ENCODE data around the gene SERPINB6. TPM values are rescaled to one million over a fixed set of nuclear protein-coding genes. Genes with fewer than 3 reads are reported as not detected.

SERPINB6 gene
- total RNA-seq, 1 experiment from 2014 or later: 34.8 TPM

- no peak for DNase-seq (ENCODE audit: low spot score)
- intact Hi-C loops (cut with micrococcal nuclease; ENCODE audit: unreplicated experiment): loop anchor here (2.0 to 5.0 kb wide), 2 partner anchors 37 to 106 kb away; no protein-coding TSS in a partner anchor
- no peak overlapping the region for H3K27ac ChIP-seq (ENCODE audit: low read depth, low read length, poor library complexity, severe bottlenecking)
- BruUV-seq (replicated peaks): no TSS peak
- H3K4me3 ChIP-seq (ENCODE audit: low read depth, low read length, poor library complexity, severe bottlenecking): no peak overlapping the region
- H3K27me3 ChIP-seq (replicated peaks; ENCODE audit: insufficient read depth, low read depth, low read length, poor library complexity): no peaks in the 10 kb centered on the region
- TF ChIP-seq EZH2 (IDR thresholded peaks at IDR 0.05; ENCODE audit: borderline replicate concordance, low read depth, low read length, poor library complexity, severe bottlenecking): no peak
- TF ChIP-seq, protein P1, sequence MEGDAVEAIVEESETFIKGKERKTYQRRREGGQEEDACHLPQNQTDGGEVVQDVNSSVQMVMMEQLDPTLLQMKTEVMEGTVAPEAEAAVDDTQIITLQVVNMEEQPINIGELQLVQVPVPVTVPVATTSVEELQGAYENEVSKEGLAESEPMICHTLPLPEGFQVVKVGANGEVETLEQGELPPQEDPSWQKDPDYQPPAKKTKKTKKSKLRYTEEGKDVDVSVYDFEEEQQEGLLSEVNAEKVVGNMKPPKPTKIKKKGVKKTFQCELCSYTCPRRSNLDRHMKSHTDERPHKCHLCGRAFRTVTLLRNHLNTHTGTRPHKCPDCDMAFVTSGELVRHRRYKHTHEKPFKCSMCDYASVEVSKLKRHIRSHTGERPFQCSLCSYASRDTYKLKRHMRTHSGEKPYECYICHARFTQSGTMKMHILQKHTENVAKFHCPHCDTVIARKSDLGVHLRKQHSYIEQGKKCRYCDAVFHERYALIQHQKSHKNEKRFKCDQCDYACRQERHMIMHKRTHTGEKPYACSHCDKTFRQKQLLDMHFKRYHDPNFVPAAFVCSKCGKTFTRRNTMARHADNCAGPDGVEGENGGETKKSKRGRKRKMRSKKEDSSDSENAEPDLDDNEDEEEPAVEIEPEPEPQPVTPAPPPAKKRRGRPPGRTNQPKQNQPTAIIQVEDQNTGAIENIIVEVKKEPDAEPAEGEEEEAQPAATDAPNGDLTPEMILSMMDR (conservative IDR thresholded peaks at IDR 0.05; ENCODE audit: low read depth, low read length): no peak
- H3K4me1 ChIP-seq (ENCODE audit: insufficient read depth, low read length, poor library complexity, severe bottlenecking): peaks cover 5% of the 10 kb centered on the region
- ChIA-PET POLR2A (ENCODE audit: low non-redundant PET) (no interaction called here), CTCF (interaction anchor here (0.6 to 1.3 kb wide), 9 partner anchors 8 to 214 kb away, joined by 3 to 21 read pairs (median 6); partner anchors contain the start of genes RIPK1 and SERPINB1)
- H3K36me3 ChIP-seq (ENCODE audit: insufficient read depth, low read length, poor library complexity, severe bottlenecking): no peaks in the 10 kb centered on the region
- no peaks in the 10 kb centered on the region for H3K9me3 ChIP-seq (ENCODE audit: low read depth, low read length, poor library complexity, severe bottlenecking)
These were observed 19.6 kb downstream of the SERPINB6 start for GRCh38 chr6:2951728-2952127.

DNA sequence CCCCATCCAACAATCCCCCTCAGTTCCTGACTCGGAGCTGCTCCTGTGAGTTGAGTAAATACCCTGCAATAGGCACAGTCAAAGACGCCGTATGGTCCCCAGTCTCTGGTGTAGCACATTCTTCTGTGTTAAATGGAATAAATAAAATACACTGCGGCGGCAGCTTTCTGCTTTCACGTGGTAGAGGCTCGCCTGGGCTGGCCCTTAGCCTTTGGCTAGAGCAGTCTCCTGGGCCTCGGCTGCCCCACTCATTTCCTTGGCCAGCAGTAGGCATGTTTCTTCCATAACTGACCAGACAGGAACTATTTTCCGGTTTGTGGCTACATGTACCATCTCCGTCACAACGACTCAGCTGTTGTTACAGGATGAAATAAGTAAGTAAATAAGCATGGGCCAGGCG, 20.7 kb downstream of the SERPINB6 start:
- intact Hi-C loops (cut with micrococcal nuclease; ENCODE audit: unreplicated experiment): loop anchor here (5.0 kb wide), 1 partner anchor 107 kb away; no protein-coding TSS in a partner anchor
- H3K4me1 ChIP-seq (ENCODE audit: insufficient read depth, low read length, poor library complexity, severe bottlenecking): peaks cover 5% of the 10 kb centered on the region
- no peak overlapping the region for H3K27ac ChIP-seq (ENCODE audit: low read depth, low read length, poor library complexity, severe bottlenecking)
- ChIA-PET CTCF (no interaction called here), POLR2A (ENCODE audit: low non-redundant PET) (no interaction called here)
- H3K4me3 ChIP-seq (ENCODE audit: low read depth, low read length, poor library complexity, severe bottlenecking): no peak overlapping the region
- DNase-seq (ENCODE audit: low spot score): no peak
- TF ChIP-seq, protein P1 (conservative IDR thresholded peaks at IDR 0.05; ENCODE audit: low read depth, low read length): no peak
- TF ChIP-seq EZH2 (IDR thresholded peaks at IDR 0.05; ENCODE audit: borderline replicate concordance, low read depth, low read length, poor library complexity, severe bottlenecking): no peak
- no peaks in the 10 kb centered on the region for H3K9me3 ChIP-seq (ENCODE audit: low read depth, low read length, poor library complexity, severe bottlenecking)
- H3K27me3 ChIP-seq (replicated peaks; ENCODE audit: insufficient read depth, low read depth, low read length, poor library complexity): no peaks in the 10 kb centered on the region
- BruUV-seq (replicated peaks): no TSS peak
- H3K36me3 ChIP-seq (ENCODE audit: insufficient read depth, low read length, poor library complexity, severe bottlenecking): no peaks in the 10 kb centered on the region

- Histone ChIP-seq H3K9me3 (ENCODE audit: low read depth, low read length, poor library complexity, severe bottlenecking) (no peaks in the 10 kb centered on the region), H3K27ac (ENCODE audit: low read depth, low read length, poor library complexity, severe bottlenecking) (no peak overlapping the region), H3K4me1 (ENCODE audit: insufficient read depth, low read length, poor library complexity, severe bottlenecking) (peaks cover 5% of the 10 kb centered on the region), H3K4me3 (ENCODE audit: low read depth, low read length, poor library complexity, severe bottlenecking) (no peak overlapping the region), H3K27me3 (replicated peaks; ENCODE audit: insufficient read depth, low read depth, low read length, poor library complexity) (no peaks in the 10 kb centered on the region), H3K36me3 (ENCODE audit: insufficient read depth, low read length, poor library complexity, severe bottlenecking) (no peaks in the 10 kb centered on the region)
- DNase-seq (ENCODE audit: low spot score): no peak
- ChIA-PET POLR2A (ENCODE audit: low non-redundant PET) (no interaction called here), CTCF (no interaction called here)
- no TSS peak for BruUV-seq (replicated peaks)
- TF ChIP-seq EZH2 (IDR thresholded peaks at IDR 0.05; ENCODE audit: borderline replicate concordance, low read depth, low read length, poor library complexity, severe bottlenecking): no peak
- TF ChIP-seq, protein P1 (conservative IDR thresholded peaks at IDR 0.05; ENCODE audit: low read depth, low read length): no peak
- intact Hi-C loops (cut with micrococcal nuclease; ENCODE audit: unreplicated experiment): loop anchor here (5.0 kb wide), 1 partner anchor 108 kb away; no protein-coding TSS in a partner anchor
These were observed 21.8 kb downstream of the SERPINB6 start for GRCh38 chr6:2949536-2950083.

Measured in A673 (cell line).